Activated gamma-delta T cell (primary cell): ENCODE results near the gene NBEA.

Experiments used
- DNase-seq: peaks from one replicate; lab custom pipeline; 2025; lab: John Stamatoyannopoulos, UW

NBEA gene

GRCh38 chr13:35179920-35180663, 238.0 kb downstream of the NBEA start:
- no peak for DNase-seq

- DNase-seq: no peak
Observed at GRCh38 chr13:35190241-35190640, 248.2 kb downstream of the NBEA start.

- no peak for DNase-seq
Observed at GRCh38 chr13:35191883-35192282, 249.8 kb downstream of the NBEA start.

GRCh38 chr13:35198613-35199200, 256.6 kb downstream of the NBEA start:
- DNase-seq: no peak

- DNase-seq: no peak
Observed at GRCh38 chr13:35208587-35208986, 266.5 kb downstream of the NBEA start.

GRCh38 chr13:35210261-35210660, 268.2 kb downstream of the NBEA start:
- DNase-seq: no peak

- DNase-seq: no peak
Observed at GRCh38 chr13:35211949-35212348, 269.9 kb downstream of the NBEA start.

GRCh38 chr13:35213911-35214310, 271.8 kb downstream of the NBEA start:
- DNase-seq: no peak

GRCh38 chr13:35216131-35216530, 274.1 kb downstream of the NBEA start:
- DNase-seq: no peak

GRCh38 chr13:35219021-35219420, 277.0 kb downstream of the NBEA start:
- DNase-seq: no peak

GRCh38 chr13:35225159-35225558, 283.1 kb downstream of the NBEA start:
- no peak for DNase-seq

- no peak for DNase-seq
Observed at GRCh38 chr13:35225582-35225981, 283.5 kb downstream of the NBEA start.

- DNase-seq: no peak
Observed at GRCh38 chr13:35228536-35228935, 286.5 kb downstream of the NBEA start.

GRCh38 chr13:35231426-35231825, 289.4 kb downstream of the NBEA start:
- no peak for DNase-seq

GRCh38 chr13:35238274-35238673, 296.2 kb downstream of the NBEA start:
- no peak for DNase-seq

- no peak for DNase-seq
Observed at GRCh38 chr13:35252536-35253205, 310.6 kb downstream of the NBEA start.

GRCh38 chr13:35255241-35255640, 313.2 kb downstream of the NBEA start:
- DNase-seq: peak; percentile 1

- DNase-seq: no peak
Observed at GRCh38 chr13:35256459-35257148, 314.5 kb downstream of the NBEA start.

GRCh38 chr13:35260316-35260715, 318.2 kb downstream of the NBEA start:
- DNase-seq: no peak

- DNase-seq: no peak
Observed at GRCh38 chr13:35266412-35266811, 324.3 kb downstream of the NBEA start.

- no peak for DNase-seq
Observed at GRCh38 chr13:35278917-35279316, 336.8 kb downstream of the NBEA start.

- no peak for DNase-seq
Observed at GRCh38 chr13:35279500-35279899, 337.4 kb downstream of the NBEA start.

GRCh38 chr13:35283856-35284255, 341.8 kb downstream of the NBEA start:
- no peak for DNase-seq
